HG02840 (cell line): ENCODE measurements around the gene IGFBP2.

Experiments used
- ATAC-seq: cut with Tn5 transposase; IDR thresholded peaks from one replicate; pipeline ENCODE4 v1.9.1; 2021; ENCODE audit warnings: mild to moderate bottlenecking, moderate library complexity, moderate number of reproducible peaks; ENCODE audit not compliant: unreplicated experiment, low FRiP score

IGFBP2 gene

DNA sequence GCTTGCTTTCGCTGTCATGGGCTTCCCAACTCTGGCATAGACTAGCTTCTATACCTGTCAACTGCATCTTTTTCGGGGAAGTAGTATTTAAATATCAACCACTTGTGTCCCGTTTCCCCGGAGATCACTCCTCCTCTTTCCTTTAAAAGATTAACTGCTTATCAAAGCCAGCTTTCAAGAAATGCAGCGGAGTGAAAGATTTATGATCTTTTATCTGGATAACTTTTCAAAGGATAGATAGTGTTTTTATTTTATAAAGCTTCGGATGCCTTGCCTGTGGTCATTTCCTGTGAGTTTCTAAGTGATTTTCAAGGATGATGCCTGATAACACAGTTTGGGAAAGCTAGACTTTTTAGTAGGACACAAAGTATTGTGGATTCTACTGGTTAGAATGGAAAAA lies 65.1 kb downstream of the IGFBP2 start:
- no peak for ATAC-seq

DNA sequence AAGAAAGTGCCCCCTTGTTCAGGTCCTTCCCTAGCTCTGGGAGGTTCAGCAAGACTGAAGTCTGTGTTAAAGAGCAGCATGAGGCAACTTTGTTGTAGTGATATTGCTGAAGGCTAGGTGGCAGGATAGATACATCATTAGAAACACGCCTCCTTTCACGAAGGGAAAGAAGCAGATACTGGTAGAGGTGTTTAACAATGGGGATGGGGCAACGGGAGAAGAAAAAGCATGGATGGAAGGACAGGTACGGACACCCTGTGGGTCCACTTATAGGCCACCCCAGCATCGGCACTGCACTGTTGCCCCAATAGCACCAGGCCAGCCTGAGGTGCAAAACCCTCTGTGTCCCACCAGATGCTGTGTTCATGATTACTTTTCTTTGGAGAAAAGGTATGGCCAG lies 65.7 kb downstream of the IGFBP2 start:
- no peak for ATAC-seq

DNA sequence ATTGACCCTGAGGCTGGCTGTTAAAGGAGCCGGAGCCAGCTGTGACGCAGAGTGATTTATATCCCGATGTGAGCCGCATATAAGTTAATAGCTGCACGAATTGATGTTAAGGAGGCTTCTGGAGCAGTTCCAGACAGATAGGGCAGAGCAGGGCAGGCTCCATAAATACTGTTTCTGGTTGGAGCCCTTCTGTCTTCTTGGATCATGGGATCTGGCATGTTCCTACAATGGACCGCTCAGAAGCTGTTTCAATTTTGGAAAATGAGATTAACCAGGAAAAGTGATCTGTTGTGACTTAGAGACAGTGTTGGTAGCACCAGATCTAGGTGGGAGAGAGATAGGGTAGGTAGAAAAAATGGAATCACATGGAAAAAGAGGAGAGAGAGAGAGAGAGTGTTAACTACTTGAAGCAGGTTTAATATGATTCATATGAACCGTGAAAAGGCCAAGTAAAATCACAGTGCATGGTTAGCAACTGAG lies 66.9 kb downstream of the IGFBP2 start:
- no peak for ATAC-seq

DNA sequence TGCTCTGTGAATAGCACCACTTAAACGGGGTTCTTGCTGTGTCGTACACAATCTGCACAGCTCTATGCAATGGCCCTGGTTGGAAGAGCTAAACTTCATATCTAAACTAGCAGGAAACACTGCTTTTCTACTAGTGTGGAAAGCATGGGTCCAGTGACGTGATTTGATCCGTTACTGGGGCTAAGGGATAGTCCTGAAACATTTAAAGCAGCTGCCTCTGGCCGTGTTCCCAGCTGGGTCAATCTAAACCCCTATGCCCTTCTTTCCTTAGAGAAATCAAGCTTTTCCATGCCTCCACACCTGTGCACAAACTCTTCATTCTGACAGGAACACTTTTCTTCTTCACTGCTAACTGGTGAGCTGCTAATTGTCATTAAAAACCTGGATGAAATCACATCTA lies 67.6 kb downstream of the IGFBP2 start:
- no peak for ATAC-seq

DNA sequence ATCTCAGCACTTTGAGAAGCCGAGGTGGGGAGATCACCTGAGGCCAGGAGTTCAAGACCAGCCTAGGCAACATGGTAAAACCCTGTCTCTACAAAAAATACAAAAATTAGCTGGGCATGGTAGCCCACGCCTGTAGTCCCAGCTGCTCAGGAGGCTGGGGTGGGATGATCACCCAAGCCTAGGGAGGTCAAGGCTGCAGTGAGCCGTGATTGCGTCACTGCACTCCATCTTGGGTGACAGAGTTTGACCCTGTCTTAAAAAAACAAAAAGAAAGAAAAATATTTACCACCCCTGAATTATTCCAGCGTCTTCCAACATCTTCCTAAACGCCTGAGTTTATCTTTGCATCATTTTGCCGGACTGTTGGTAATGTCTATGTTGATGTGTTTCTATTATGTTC lies 68.3 kb downstream of the IGFBP2 start:
- ATAC-seq, result no peak

DNA sequence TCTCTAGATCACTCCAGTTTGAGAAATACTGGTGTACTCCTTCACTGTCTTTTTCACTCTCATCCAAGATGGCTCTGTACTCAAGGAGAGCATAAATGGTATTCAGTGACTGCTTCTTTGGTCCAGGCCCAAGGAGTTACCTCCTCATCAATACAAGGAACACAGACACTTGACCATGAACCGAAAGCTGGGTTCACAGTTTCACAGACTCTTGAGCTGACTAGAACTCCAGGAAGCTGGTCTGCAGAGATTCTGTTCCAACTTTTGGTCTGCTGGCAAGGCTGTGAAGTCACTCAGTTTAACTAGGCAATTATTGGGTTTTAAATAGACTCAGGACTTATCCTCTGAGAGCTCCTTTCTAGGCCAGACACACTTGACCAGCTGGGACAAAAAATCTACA lies 69.5 kb downstream of the IGFBP2 start:
- no peak for ATAC-seq

DNA sequence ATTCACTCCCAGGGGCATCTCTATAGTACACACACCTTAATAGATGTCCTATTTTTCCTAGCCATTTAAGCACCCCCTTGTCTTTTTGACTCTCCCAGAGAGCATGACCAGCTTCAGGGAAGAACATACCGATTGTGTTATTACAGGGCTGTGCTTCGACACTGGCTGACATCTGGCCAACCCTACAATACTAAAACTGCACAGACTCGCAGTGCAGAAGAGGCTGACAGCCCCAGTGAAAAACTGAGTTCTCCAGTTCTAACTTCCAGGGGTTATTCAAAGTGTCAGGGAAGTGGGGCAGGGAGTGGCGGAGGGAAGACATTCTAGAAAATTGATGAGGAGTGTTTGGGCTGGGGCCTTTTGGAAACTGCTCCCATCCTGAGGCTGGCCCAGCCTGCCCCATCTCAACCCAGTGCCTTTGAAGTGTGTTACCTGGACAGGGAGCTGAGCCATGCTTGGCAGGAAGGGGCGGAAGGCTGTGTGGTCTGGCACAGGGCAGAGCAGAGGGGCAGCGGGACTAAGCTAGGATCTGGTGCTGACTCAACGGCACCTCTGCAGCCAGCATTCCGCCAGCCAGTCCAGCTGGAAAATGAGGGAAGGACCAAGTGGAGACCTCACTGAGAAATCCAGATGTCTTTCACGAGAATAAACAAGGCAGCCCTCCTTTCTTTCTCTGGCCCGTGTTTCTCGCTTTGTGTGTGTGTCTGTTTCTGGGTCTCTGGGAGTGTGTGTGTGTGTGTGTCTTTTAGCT lies 77.5 kb downstream of the IGFBP2 start:
- no peak for ATAC-seq

DNA sequence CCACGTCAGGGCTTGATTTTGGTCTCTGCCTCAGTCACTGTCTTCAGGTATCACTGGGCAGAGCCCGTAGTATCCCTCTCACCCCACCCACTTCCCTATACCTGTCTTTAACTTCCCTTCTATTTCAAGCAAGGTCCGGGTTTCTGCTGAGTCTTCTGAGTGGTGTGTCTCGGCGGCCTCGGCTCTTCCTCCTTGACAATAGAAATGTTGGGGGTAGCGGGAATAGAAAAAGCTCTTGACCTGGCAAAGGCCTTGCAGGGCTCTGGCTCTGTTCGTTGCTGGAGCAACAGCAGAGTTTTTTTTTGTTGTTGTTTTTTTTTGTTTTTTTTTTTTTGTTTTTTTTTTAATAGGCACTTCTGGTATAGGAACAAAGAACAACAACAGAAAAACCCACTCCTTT lies 78.1 kb downstream of the IGFBP2 start:
- no peak for ATAC-seq

DNA sequence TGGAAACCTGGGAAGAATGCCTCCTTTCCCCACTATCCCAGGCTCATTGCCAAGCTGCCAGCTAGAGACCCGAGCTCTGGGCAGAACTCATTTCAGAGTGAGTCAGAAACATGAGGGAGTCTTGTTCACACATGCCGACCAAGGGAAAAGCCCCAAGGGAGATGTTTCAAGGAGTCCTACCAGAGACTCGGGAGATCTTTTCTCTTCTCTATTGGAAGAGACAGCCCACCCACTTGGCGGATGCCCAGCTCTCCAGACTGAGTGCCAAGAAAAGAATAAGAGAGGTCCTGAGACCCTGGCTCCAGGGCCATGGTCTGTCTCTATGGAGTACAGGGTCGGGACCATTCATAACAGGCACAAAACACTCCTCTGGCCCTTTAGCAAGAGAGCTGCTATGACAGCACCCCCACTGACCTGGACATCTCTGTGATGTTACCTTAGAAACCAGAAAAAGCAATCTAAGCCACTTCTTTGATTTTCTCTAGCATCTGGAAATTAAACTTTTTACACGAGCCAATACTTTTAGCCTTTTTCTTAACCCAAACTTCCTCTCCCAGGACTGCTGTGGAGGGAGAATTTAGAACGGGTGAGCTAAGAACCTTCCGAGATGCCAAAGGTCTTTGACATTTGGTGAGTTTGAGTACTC lies 80.6 kb downstream of the IGFBP2 start:
- no peak for ATAC-seq
